IPS DF 4.7 (cell line): Measurements from ENCODE around the gene CLEC18B.
"Not testable (repeated sequence)": the region's sequence is repeated elsewhere in the genome, so short reads cannot be mapped to it uniquely, and the experiment has no call there.

Experiments
- DNase-seq: peaks from one replicate; pipeline ENCODE4 v3.0.0-alpha.2; 2013; ENCODE audit warnings: low spot score; ENCODE audit errors: extremely low read depth

Gene CLEC18B

GRCh38 chr16:74407362-74407705 is 13.9 kb downstream of the CLEC18B start:
- not testable (repeated sequence) for DNase-seq

GRCh38 chr16:74406600-74407361 is 14.5 kb downstream of the CLEC18B start:
- DNase-seq, result not testable (repeated sequence)

GRCh38 chr16:74404148-74404933 is 16.9 kb downstream of the CLEC18B start:
- not testable (repeated sequence) for DNase-seq

GRCh38 chr16:74400238-74400637 is 21.0 kb downstream of the CLEC18B start:
- DNase-seq, result not testable (repeated sequence)

GRCh38 chr16:74398212-74398895 is 22.9 kb downstream of the CLEC18B start:
- not testable (repeated sequence) for DNase-seq

- not testable (repeated sequence) for DNase-seq
Measured at GRCh38 chr16:74396521-74397017, 24.7 kb downstream of the CLEC18B start.

GRCh38 chr16:74394604-74395003 is 26.7 kb downstream of the CLEC18B start:
- not testable (repeated sequence) for DNase-seq

GRCh38 chr16:74394131-74394530 is 27.1 kb downstream of the CLEC18B start:
- not testable (repeated sequence) for DNase-seq

- DNase-seq, result not testable (repeated sequence)
Measured at GRCh38 chr16:74391454-74392050, 29.7 kb downstream of the CLEC18B start.

GRCh38 chr16:74382339-74383034 is 38.8 kb downstream of the CLEC18B start:
- not testable (repeated sequence) for DNase-seq

- not testable (repeated sequence) for DNase-seq
Measured at GRCh38 chr16:74373847-74374184, 47.5 kb downstream of the CLEC18B start.

- DNase-seq, result no peak
Measured at GRCh38 chr16:74372953-74373846, 48.1 kb downstream of the CLEC18B start.

- DNase-seq, result no peak
Measured at GRCh38 chr16:74372369-74372768, 48.9 kb downstream of the CLEC18B start.

GRCh38 chr16:74370338-74371135 is 50.7 kb downstream of the CLEC18B start:
- not testable (repeated sequence) for DNase-seq

- DNase-seq, result not testable (repeated sequence)
Measured at GRCh38 chr16:74368002-74368911, 53.0 kb downstream of the CLEC18B start.

GRCh38 chr16:74367469-74368001 is 53.7 kb downstream of the CLEC18B start:
- DNase-seq, result not testable (repeated sequence)
